Activated CD4-positive, alpha-beta T cell treated with anti-CD3 and anti-CD28 coated beads, Interleukin-2, Interleukin-4, amounts not matched to agents 100 ng/mL and 50 ng/mL, durations not matched to agents 16 hours and 8 hours (primary cell): ENCODE data around the gene FAM156B.
"Not testable (repeated sequence)": the region's sequence is repeated elsewhere in the genome, so short reads cannot be mapped to it uniquely, and the experiment has no call there.

Experiments used
- DNase-seq: peaks from one replicate; pipeline ENCODE4 v3.0.0-alpha.2; 2020; ENCODE audit warnings: low spot score

FAM156B gene

DNA sequence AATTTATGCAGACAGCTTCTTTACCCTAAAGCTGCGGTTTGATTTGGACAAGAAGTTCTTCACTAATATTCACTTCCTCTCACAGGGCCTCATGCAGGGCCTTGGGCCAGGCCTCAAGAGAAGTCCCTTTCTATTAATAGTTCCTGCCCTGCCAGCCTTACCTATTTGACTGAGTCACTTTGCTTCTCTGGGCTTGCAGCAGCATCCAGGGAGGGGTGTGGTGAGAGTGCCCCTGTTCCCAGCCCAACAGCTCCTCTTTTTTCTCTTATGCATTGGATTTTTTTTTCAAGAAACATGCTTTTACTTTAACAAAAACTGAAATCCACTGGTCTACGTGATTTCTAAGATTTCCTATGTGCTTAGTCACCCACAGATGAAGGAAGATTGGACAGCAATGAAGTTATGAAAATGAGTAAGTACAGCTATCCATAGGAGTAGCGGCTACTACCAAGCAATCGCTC lies 26.7 kb downstream of the FAM156B start:
- DNase-seq, result no peak

DNA sequence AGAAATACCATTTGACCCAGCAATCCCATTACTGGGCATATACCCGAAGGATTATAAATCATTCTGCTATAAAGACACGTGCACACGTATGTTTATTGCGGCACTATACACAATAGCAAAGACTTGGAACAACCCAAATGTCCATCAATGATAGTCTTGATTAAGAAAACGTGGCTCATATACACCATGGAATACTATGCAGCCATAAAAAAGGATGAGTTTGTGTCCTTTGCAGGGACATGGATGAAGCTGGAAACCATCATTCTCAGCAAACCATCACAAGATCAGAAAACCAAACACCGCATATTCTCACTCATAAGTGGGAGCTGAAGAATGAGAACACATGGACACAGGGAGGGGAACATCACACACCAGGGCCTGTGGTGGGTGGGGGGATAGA lies 33.1 kb downstream of the FAM156B start:
- not testable (repeated sequence) for DNase-seq

DNA sequence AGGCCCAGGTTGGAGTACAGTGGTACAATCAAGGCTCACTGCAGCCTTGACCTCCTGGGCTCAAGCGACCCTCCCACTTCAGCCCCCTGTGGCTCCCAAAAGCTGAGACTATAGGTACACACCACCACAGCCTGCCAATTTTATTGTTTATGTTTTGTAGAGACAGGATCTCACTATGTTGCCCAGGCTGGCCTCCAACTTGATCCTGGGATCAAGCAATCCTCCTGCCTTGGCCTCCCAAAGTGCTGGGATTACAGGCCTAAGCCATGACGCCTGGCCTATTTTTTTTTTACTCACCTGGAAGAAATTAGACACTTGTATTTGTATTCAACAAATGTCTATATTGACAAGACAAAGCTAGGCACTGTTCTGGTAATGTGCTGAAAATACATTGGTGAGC lies 36.1 kb downstream of the FAM156B start:
- no peak for DNase-seq

DNA sequence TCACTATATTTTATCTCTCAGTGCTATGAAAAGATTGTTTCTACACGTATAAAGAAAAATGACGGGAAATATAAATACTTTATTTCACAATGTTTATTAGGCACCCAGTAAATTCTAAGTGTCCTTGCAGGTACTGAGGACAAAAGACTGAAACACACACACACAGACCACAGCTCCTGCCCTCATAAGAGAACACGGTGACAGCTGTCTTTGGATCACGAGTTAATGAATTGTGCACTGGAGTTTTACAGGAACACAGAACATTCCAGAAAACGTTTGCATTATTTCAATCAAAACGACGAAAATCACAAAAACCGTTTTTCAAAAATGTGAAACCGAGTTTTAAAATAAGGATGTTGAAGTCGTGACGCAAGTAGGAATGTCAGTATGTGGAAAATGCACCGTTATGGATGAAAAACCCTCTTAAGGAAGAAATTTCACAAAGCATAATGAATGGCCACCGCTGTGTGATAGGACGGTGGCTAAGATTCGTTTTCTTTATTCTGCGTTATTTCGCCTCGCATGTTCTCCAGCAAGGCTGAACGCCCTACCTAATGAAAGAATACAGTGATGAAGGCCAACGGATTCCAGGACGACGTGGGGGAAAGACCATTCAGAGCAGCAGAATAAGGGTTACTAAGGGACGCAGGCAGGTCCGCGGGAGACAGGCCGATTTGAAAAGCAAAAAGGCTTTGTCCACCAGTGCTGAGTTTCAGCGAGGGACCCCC lies 37.0 kb downstream of the FAM156B start:
- DNase-seq, result no peak

DNA sequence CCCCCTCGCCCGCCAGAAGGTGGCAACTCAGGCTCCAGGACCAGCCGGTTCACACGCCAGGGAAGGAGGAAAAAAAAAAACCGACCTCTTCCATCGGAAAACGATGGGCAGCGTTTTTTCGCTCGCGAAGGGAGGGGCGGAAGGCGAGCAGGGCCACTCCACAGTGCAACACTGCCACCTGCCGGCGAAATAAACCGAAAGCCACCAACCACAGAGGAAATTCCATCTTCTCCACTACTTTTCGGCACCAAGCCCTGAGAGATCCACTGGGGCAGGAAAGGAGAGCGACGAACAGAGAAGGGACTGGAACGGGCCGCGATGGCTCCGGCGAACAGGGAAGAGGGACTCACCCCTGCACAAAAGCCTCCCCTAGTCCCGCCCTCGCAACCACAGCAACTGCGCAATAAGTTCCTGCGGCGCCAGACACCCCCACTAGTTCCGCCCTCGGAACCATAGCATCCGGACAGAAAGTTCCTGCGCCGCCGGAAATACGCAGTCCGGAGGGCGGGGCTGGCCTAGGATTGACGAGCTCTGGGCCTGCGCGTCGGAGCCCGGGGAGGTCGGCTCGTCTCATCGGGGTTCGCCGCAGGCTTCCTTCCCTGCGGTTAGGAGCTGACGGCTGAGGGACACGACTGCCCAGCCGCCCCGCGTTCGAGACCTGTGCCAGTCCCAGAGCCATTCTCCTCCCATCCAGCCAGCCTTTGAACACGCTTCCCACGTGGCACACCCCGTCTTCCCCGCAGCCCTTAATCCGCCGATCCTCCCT lies 37.8 kb downstream of the FAM156B start:
- peak; percentile 97 for DNase-seq

DNA sequence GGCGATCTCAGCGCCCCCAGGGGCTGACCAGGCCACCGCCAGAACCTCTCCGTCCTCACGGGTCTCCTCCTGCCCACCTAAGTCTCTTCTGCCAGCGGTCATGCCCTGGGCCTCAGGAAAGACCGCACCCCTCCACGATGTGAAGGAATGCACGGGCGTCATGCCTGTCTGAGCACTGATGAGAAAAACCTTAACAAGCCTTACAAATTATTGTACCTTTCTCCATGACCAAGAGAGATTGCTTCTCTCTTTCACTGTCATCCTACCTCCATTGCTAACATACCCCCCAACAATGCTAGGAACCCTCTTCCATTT lies 38.3 kb downstream of the FAM156B start:
- not testable (repeated sequence) for DNase-seq

DNA sequence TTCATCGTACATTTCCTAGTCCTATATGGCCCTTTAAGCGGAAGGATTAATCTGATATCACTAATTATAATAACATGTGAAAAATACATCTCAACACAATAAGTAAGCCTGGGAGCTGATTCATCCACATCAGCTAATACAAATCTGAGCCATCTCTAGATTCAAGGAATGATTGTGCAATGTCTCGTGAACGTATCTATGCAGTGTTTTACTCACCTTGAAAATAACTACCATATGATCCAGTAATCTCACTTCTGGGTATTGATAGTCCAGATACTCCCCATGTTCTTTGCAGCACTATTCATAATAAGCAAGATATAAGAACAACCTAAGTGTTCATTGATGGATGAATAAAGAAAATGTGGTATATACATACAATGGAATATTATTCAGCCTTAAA lies 43.6 kb downstream of the FAM156B start:
- DNase-seq, result not testable (repeated sequence)

DNA sequence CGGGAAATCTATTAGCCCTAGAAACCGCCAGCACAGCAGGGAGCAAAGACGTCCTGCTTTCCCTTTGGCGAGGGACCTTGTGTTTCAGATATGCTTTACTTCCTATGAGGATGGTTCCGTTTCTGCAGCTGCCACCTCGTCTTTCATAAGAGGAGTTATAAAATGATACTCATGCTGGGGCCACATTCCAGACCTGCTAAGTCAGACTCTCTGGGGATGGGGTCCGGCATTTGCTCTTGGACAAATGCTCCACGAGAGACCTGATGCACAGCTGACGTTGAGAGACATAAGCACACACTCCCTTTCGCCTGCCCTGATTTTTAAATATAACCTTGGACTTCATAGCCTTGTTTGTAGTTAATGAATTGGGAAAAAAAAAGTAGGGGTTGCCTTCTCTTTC lies 44.6 kb downstream of the FAM156B start:
- not testable (repeated sequence) for DNase-seq

DNA sequence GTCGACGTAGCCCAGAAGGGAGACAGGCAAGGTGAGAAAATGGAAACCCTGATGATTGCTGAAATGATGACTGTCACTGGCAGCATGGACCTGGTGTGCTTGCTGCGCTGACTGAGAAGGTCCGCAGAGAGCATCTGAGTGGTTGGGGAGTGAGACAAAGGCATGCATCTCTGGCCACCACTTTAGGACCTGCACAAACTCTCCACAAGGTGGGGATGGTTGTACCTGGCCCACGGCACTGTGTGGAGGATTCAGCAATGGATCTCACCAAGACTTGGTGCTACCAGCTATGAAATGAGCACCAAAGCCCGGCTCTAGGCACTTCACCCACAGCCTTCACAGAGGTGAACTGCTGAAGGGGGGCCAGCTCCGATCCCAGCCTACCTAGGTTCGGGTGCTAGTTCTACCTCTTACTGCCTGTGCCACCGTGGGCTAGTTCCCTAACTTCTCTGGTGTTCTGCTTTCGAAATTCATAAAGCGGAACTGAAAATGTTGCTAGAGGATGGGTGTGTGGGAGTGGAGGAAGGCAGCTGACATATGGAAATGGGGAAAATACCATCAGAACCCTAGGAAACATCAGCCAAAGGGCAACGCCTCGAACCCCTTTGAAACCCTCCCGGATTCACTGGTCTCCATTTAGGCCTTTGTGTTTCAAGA lies 48.8 kb downstream of the FAM156B start:
- DNase-seq, result not testable (repeated sequence)

DNA sequence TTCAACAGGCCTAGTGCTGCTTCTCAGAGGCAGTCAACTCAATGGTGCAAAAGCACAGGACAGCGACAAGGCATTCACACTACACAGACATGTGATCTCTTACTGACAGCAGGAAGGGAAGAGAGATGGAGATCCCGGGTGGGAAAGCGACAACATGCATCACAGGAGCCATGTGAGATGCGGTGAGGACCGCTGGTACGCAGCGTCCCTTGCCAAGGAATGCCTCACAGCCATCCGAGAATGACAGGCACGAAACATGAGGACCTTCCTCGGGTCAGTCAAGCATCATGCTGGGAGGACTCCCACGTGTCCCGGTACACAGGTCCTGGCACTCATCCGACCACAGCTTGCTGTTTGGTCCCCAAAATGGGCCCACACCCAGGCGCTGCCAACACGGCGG lies 50.4 kb downstream of the FAM156B start:
- not testable (repeated sequence) for DNase-seq

DNA sequence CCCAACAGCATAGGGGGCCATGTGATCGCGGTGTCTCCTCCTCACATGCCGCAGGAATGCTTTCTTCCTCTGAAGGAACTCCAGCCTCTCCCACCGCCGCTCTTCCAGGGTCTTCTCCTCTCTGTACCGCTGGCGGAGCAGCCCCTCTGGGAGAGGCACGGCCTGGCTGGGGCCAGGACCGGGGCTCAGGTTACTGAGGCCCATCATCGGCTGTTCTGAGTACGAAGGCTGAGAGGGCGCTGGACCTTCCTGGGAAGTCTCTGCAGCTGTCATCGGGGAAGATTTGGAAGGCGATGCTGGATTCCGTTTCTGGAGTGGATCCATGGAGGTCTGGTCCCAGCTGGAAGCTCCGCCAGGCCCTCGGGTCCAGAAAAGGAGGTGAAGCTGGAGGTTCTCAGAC lies 51.1 kb downstream of the FAM156B start:
- DNase-seq, result not testable (repeated sequence)

DNA sequence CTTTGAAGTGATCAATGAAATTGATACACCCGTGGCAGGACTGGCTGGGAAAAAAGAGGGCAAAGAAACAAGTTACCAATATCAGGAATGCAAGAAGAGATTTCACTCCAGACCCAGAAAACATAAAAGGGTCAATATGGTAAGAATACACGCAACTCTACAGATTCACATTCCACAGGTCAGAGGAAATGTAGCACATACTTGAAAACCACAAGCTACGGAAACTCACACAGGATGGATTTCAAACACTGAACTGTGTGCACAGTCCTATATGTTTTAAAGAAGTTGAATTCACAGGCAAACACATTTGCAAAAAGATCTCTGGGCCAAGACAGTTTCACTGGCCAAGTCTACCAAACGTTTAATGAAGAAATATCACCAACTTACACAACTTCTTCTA lies 52.2 kb downstream of the FAM156B start:
- not testable (repeated sequence) for DNase-seq

DNA sequence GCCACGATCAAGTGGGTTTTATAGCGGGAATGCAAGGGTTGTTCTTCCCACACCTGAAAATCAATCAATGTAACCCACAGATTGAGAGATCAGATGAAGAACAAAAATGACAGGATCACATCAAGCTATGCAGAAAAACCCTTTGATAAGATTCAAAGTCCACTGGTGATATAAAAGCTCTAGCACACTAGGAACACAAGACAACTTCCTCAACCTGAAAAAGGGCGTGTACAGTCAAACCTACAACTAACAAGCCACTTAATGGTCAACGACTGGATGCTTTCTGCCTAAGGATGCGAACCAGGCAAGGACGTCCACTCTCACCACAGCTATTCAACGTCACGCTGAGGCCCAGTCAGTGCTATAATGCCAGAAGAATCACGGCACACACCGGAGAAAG lies 52.8 kb downstream of the FAM156B start:
- not testable (repeated sequence) for DNase-seq
